Naive thymus-derived CD8-positive, alpha-beta T cell (primary cell): ENCODE results near the gene ATG13. TPM values are rescaled to one million over a fixed set of nuclear protein-coding genes. Genes with fewer than 3 reads are reported as not detected.
"Not testable (repeated sequence)": the region's sequence is repeated elsewhere in the genome, so short reads cannot be mapped to it uniquely, and the experiment has no call there.

Source experiments
- ATAC-seq, 2 donors: fragments of 150-1000 bp; cut with Tn5 transposase in 1 of 2; sonication (Bioruptor Pico), chemical (Tn5 transposase) in 1 of 2; 1 replicate in 1 of 2; 2 replicates in 1 of 2; pipeline ENCODE4 v1.10.0; 2021; ENCODE audit warnings: mild to moderate bottlenecking in 2 of 2, moderate library complexity in 2 of 2
- POLR2A ChIA-PET: fragments of 350-600 bp; sonication (Branson Sonifier 250); formaldehyde crosslinking; loops from one replicate; lab custom pipeline; 2021; ENCODE audit warnings: antibody characterized with exemption; lab: Charles Lee
- DNase-seq, 10 donors: peaks; one replicate each; pipeline versions ENCODE4 v3.0.0 to v3.0.0-alpha.2; 2020 to 2022
- H3K27ac Mint-ChIP-seq, 10 donors: one replicate each; pipeline ENCODE4 v1.8.0; 2020 to 2022; ENCODE audit warnings: mild to moderate bottlenecking in 10 of 10, mixed read lengths in 10 of 10, moderate library complexity in 4 of 10, inconsistent platforms in 1 of 10
- H3K27me3 Mint-ChIP-seq, 5 donors: one replicate each; pipeline ENCODE4 v1.8.0; 2021 to 2022; ENCODE audit warnings: mixed read lengths in 5 of 5
- H3K36me3 Mint-ChIP-seq, 3 donors: one replicate each; pipeline ENCODE4 v1.8.0; 2020 to 2022; ENCODE audit warnings: mixed read lengths in 3 of 3, mild to moderate bottlenecking in 2 of 3, inconsistent platforms in 1 of 3
- H3K4me1 Mint-ChIP-seq, 4 donors: one replicate each; pipeline ENCODE4 v1.8.0; 2021 to 2022; ENCODE audit warnings: mixed read lengths in 4 of 4
- H3K4me3 Mint-ChIP-seq, 10 donors: one replicate each; pipeline ENCODE4 v1.8.0; 2020 to 2022; ENCODE audit warnings: mild to moderate bottlenecking in 10 of 10, mixed read lengths in 10 of 10, moderate library complexity in 6 of 10, inconsistent platforms in 1 of 10
- H3K9me3 Mint-ChIP-seq, 9 donors: one replicate each; pipeline ENCODE4 v1.8.0; 2020 to 2022; ENCODE audit warnings: mixed read lengths in 9 of 9, mild to moderate bottlenecking in 3 of 9, inconsistent platforms in 1 of 9, moderate library complexity in 1 of 9
- polyA plus RNA-seq, 3 donors: library from polyadenylated mRNA; unstranded; fragments of 300-500 nt; fragmentation: Illumina TruSeq; gene quantifications; one replicate each; pipeline ENCODE4 v1.2.3, GENCODE V29; 2021
- total RNA-seq, 8 experiments: library from RNA in 2 of 8; stranded (reverse) in 2 of 8; gene quantifications; one replicate each; pipeline ENCODE4 v1.2.3 and lab custom pipeline; 2021 to 2026

Gene ATG13
- total RNA-seq, result 10 to 100 TPM; 97.1 to 98.6 TPM
- polyA plus RNA-seq, result 10 to 100 TPM; 59.6 to 77.9 (median 67.6) TPM
- 61.4 to 125 (median 114) reads per million in 6 experiments for total RNA-seq (lab: John Stamatoyannopoulos, UW)

GRCh38 chr11:46617134-46617971 lies at the start of gene ATG13, which contains the start of gene HARBI1:
Gene ATG13 (plus strand): TSS chr11:46617553. CDS start chr11:46644292, 26,739 bp downstream.
Gene HARBI1 (minus strand): TSS chr11:46617227. CDS start chr11:46616237, 990 bp downstream.
- H3K27ac Mint-ChIP-seq, result peak within 1 kb of the TSS; percentile 98 to 100 (median 100)
- POLR2A ChIA-PET, result interaction anchor here (0.6 to 3.3 kb wide), 16 partner anchors 8 to 1167 kb away, joined by 3 to 30 read pairs (median 4); partner anchors contain the start of genes AMBRA1, ARHGAP1 and ZNF408
- H3K4me1 Mint-ChIP-seq, result peaks cover 19 to 55% (median 45%) of the 10 kb centered on the region in 4 donors
- peak; percentile 94 to 95 for ATAC-seq
- H3K9me3 Mint-ChIP-seq, result no peaks in the 10 kb centered on the region
- peaks cover 0 to 24% (median 6%) of the 10 kb centered on the region in 3 donors for H3K36me3 Mint-ChIP-seq
- no peaks in the 10 kb centered on the region for H3K27me3 Mint-ChIP-seq
- peak; percentile 86 to 95 (median 92) for DNase-seq
- H3K4me3 Mint-ChIP-seq, result peak within 1 kb of the TSS; percentile 94 to 100 (median 99)

- POLR2A ChIA-PET, result no interaction called here
- peak overlapping the region in 1 of 10 donors; percentile 17 for H3K27ac Mint-ChIP-seq
- ATAC-seq, result no peak
- H3K9me3 Mint-ChIP-seq, result peaks cover 0 to 5% (median 0%) of the 10 kb centered on the region in 9 donors
- no peaks in the 10 kb centered on the region for H3K27me3 Mint-ChIP-seq
- H3K36me3 Mint-ChIP-seq, result peaks cover 5 to 11% (median 10%) of the 10 kb centered on the region in 3 donors
- H3K4me1 Mint-ChIP-seq, result peaks cover 8 to 42% (median 25%) of the 10 kb centered on the region in 4 donors
- H3K4me3 Mint-ChIP-seq, result no peak overlapping the region
- no peak for DNase-seq
Measured at GRCh38 chr11:46570790-46571398, 46.5 kb upstream of the ATG13 start.

GRCh38 chr11:46574656-46575055 lies 42.7 kb upstream of the ATG13 start:
- no peak for ATAC-seq
- POLR2A ChIA-PET, result interaction anchor here (0.6 to 0.7 kb wide), 3 partner anchors 134 to 1382 kb away, joined by 3 to 5 read pairs (median 3); no protein-coding TSS in a partner anchor
- DNase-seq, result no peak
- no peaks in the 10 kb centered on the region for H3K27me3 Mint-ChIP-seq
- peaks cover 9 to 30% (median 13%) of the 10 kb centered on the region in 3 donors for H3K36me3 Mint-ChIP-seq
- no peak overlapping the region for H3K27ac Mint-ChIP-seq
- peaks cover 0 to 5% (median 0%) of the 10 kb centered on the region in 9 donors for H3K9me3 Mint-ChIP-seq
- H3K4me3 Mint-ChIP-seq, result no peak overlapping the region
- peaks cover 16 to 51% (median 38%) of the 10 kb centered on the region in 4 donors for H3K4me1 Mint-ChIP-seq

- Mint-ChIP-seq H3K4me3 (no peak overlapping the region), H3K9me3 (peaks cover 0 to 5% (median 0%) of the 10 kb centered on the region in 9 donors)
Measured at GRCh38 chr11:46577058-46577457, 40.3 kb upstream of the ATG13 start.

GRCh38 chr11:46582588-46582987 lies 34.8 kb upstream of the ATG13 start:
- Mint-ChIP-seq H3K4me1 (peaks cover 21 to 41% (median 34%) of the 10 kb centered on the region in 4 donors), H3K27me3 (no peaks in the 10 kb centered on the region), H3K36me3 (peaks cover 5 to 37% (median 10%) of the 10 kb centered on the region in 3 donors), H3K27ac (peak overlapping the region in 1 of 10 donors; percentile 20), H3K9me3 (peaks cover 0 to 1% (median 0%) of the 10 kb centered on the region in 9 donors), H3K4me3 (peak overlapping the region in 1 of 10 donors; percentile 34)
- ATAC-seq (no peak), DNase-seq (no peak)
- POLR2A ChIA-PET, result interaction anchor here (0.7 kb wide), 1 partner anchor 11 kb away, joined by 3 read pairs; no protein-coding TSS in a partner anchor

More at GRCh38 chr11:46577058-46577457, 40.3 kb upstream of the ATG13 start:
- no peaks in the 10 kb centered on the region for H3K27me3 Mint-ChIP-seq
- H3K4me1 Mint-ChIP-seq, result peaks cover 22 to 53% (median 42%) of the 10 kb centered on the region in 4 donors
- ATAC-seq, result no peak
- peaks cover 9 to 44% (median 15%) of the 10 kb centered on the region in 3 donors for H3K36me3 Mint-ChIP-seq
- POLR2A ChIA-PET, result interaction anchor here (1.3 kb wide), 1 partner anchor 17 kb away, joined by 3 read pairs; the partner anchor contains the start of gene AMBRA1
- H3K27ac Mint-ChIP-seq, result peak overlapping the region in 1 of 10 donors; percentile 15
- DNase-seq, result no peak

- H3K27ac Mint-ChIP-seq, H3K27me3 Mint-ChIP-seq, DNase-seq, ATAC-seq, H3K4me3 Mint-ChIP-seq, H3K9me3 Mint-ChIP-seq: not testable (repeated sequence)
- POLR2A ChIA-PET, result interaction anchor here (0.7 kb wide), 1 partner anchor 11 kb away, joined by 3 read pairs; no protein-coding TSS in a partner anchor
- H3K36me3 Mint-ChIP-seq, result peaks cover 5 to 36% (median 10%) of the 10 kb centered on the region in 3 donors
- H3K4me1 Mint-ChIP-seq, result peaks cover 23 to 47% (median 41%) of the 10 kb centered on the region in 4 donors
Measured at GRCh38 chr11:46583513-46583912, 33.8 kb upstream of the ATG13 start.

GRCh38 chr11:46588131-46588530 lies 29.2 kb upstream of the ATG13 start:
- ATAC-seq, result no peak
- Mint-ChIP-seq H3K9me3 (no peaks in the 10 kb centered on the region), H3K4me1 (peaks cover 23 to 55% (median 49%) of the 10 kb centered on the region in 4 donors), H3K27ac (peak overlapping the region in 1 of 10 donors; percentile 33), H3K36me3 (peaks cover 5 to 30% (median 5%) of the 10 kb centered on the region in 3 donors), H3K4me3 (peak overlapping the region in 2 of 10 donors; percentile 17 to 24), H3K27me3 (no peaks in the 10 kb centered on the region)
- DNase-seq, result no peak
- POLR2A ChIA-PET, result no interaction called here

GRCh38 chr11:46588915-46589314 lies 28.4 kb upstream of the ATG13 start:
- Mint-ChIP-seq H3K27me3 (no peaks in the 10 kb centered on the region), H3K9me3 (no peaks in the 10 kb centered on the region), H3K4me3 (peak overlapping the region in 5 of 10 donors; percentile 2 to 54 (median 26)), H3K4me1 (peaks cover 25 to 62% (median 54%) of the 10 kb centered on the region in 4 donors), H3K36me3 (peaks cover 5 to 30% (median 5%) of the 10 kb centered on the region in 3 donors), H3K27ac (peak overlapping the region in 3 of 10 donors; percentile 14 to 89 (median 53))
- no peak for DNase-seq
- POLR2A ChIA-PET, result interaction anchor here (1.8 kb wide), 1 partner anchor 29 kb away, joined by 5 read pairs; no protein-coding TSS in a partner anchor
- no peak for ATAC-seq

GRCh38 chr11:46590740-46591605 lies 26.4 kb upstream of the ATG13 start:
- ATAC-seq (no peak), DNase-seq (no peak)
- peak overlapping the region; percentile 27 to 79 (median 54) for H3K4me3 Mint-ChIP-seq
- H3K9me3 Mint-ChIP-seq, result no peaks in the 10 kb centered on the region
- POLR2A ChIA-PET, result interaction anchor here (1.3 kb wide), 1 partner anchor 26 kb away, joined by 4 read pairs; the partner anchor contains the start of gene HARBI1
- no peaks in the 10 kb centered on the region for H3K27me3 Mint-ChIP-seq
- peaks cover 29 to 69% (median 58%) of the 10 kb centered on the region in 4 donors for H3K4me1 Mint-ChIP-seq
- H3K27ac Mint-ChIP-seq, result peak overlapping the region in 8 of 10 donors; percentile 0 to 84 (median 46)
- peaks cover 5 to 25% (median 5%) of the 10 kb centered on the region in 3 donors for H3K36me3 Mint-ChIP-seq

- Mint-ChIP-seq H3K36me3 (peaks cover 0 to 11% (median 0%) of the 10 kb centered on the region in 3 donors), H3K27me3 (no peaks in the 10 kb centered on the region), H3K4me3 (peak within 1 kb of the TSS; percentile 93 to 99 (median 96)), H3K27ac (peak within 1 kb of the TSS; percentile 91 to 97 (median 96)), H3K9me3 (no peaks in the 10 kb centered on the region), H3K4me1 (peaks cover 22 to 50% (median 47%) of the 10 kb centered on the region in 4 donors)
- POLR2A ChIA-PET, result interaction anchor here (0.6 to 3.1 kb wide), 11 partner anchors 9 to 678 kb away, joined by 3 to 30 read pairs (median 3); partner anchors contain the start of genes ATG13 and HARBI1
- peak; percentile 95 to 96 for ATAC-seq
- peak; percentile 53 to 87 (median 80) for DNase-seq
Measured at GRCh38 chr11:46593550-46594373, 23.6 kb upstream of the ATG13 start, which contains the start of gene AMBRA1. Gene AMBRA1 (minus strand): TSS chr11:46594023. CDS start chr11:46548380, 45,643 bp downstream.
